HG03135 (cell line): ENCODE measurements around the gene POC5.
A peak's percentile ranks its signal among the peaks of the same experiment; 100 is the strongest.
"Not testable (repeated sequence)": the region's sequence is repeated elsewhere in the genome, so short reads cannot be mapped to it uniquely, and the experiment has no call there.

ENCODE experiments used
- ATAC-seq: cut with Tn5 transposase; IDR thresholded peaks from one replicate; pipeline ENCODE4 v1.9.1; 2021; ENCODE audit warnings: mild to moderate bottlenecking, moderate library complexity; ENCODE audit not compliant: unreplicated experiment

POC5 gene

GRCh38 chr5:75706016-75706415 lies 11.2 kb downstream of the POC5 start:
- ATAC-seq, result no peak

- ATAC-seq, result no peak
Measured at GRCh38 chr5:75701856-75702255, 15.4 kb downstream of the POC5 start.

DNA sequence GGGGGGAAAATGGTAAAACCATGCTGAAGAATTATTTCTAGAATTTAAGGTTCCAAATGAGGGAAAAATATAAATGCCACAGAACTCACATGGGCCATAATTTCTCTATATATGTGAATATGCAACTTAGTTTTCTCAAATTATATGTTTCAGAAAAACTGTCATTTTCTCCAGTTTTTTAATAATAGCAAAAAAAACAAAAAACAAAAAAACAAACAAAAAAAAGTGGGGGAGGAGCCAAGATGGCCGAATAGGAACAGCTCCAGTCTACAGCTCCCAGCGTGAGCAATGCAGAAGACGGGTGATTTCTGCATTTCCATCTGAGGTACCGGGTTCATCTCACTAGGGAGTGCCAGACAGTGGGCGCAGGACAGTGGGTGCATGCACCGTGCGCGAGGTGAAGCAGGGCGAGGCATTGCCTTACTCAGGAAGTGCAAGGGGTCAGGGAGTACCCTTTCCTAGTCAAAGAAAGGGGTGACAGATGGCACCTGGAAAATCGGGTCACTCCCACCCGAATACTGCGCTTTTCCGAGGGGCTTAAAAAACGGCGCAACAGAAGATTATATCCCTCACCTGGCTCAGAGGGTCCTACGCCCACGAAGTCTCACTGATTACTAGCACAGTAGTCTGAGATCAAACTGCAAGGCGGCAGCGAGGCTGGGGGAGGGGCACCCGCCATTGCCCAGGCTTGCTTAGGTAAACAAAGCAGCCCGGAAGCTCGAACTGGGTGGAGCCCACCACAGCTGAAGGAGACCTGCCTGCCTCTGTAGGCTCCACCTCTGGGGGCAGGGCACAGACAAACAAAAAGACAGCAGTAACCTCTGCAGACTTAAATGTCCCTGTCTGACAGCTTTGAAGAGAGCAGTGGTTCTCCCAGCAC lies 21.5 kb downstream of the POC5 start:
- not testable (repeated sequence) for ATAC-seq

DNA sequence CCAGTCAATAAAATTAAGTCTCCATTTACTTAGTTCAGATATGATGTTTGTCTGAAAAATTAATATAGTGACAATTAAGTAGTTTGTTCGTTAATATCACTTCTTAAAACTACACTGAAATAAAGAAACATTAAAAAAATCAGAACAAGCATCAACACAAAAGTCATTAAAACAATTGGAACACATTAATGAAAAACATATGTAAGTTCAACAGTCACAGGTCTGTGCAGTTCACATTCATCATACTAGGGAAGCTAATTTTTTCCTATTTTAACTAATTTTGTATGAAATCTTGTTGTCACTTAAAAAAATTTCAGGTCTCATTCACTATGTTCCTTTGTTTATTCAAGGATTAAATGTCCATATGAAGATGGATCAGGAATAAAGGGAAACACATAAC lies 22.5 kb downstream of the POC5 start:
- no peak for ATAC-seq

DNA sequence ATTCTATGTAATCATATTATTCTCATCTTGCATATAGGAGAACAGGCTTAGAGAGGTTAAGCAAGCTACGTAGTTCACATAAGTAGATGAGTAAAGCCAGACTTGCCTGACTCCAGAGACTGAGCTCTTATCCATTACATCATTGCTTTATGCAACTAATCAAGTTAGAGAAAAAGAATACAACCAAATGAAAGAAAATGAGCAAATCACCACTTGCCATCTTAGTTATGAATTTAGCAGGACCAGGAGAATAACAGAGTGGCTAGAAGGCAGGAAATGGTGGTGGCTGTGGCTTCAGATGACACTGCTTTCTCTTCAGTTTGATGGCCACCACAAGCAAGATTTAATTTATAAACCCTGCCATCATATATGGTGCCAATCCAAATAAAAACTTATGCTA lies 26.6 kb downstream of the POC5 start:
- ATAC-seq, result no peak

- no peak for ATAC-seq
Measured at GRCh38 chr5:75686480-75686879, 30.8 kb downstream of the POC5 start.

DNA sequence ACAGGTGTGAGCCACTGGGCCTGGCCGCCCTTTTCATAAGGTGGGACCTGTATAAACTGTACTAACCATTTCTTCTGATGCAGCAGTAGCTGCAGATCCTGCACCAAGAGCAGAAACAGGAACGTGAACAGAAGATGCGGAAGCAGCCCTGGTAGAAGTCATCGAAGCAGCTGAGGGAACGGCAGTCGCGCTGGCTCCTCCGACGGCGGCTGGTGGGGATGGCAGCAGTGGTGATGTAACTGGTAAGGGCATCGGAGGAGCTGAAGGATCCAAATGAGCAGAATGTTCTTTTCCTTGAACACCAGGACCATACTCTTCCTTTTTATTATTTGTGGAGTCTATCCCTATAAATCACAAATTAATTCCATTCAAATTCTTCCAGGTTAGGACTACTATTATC lies 32.1 kb downstream of the POC5 start:
- ATAC-seq, result no peak

DNA sequence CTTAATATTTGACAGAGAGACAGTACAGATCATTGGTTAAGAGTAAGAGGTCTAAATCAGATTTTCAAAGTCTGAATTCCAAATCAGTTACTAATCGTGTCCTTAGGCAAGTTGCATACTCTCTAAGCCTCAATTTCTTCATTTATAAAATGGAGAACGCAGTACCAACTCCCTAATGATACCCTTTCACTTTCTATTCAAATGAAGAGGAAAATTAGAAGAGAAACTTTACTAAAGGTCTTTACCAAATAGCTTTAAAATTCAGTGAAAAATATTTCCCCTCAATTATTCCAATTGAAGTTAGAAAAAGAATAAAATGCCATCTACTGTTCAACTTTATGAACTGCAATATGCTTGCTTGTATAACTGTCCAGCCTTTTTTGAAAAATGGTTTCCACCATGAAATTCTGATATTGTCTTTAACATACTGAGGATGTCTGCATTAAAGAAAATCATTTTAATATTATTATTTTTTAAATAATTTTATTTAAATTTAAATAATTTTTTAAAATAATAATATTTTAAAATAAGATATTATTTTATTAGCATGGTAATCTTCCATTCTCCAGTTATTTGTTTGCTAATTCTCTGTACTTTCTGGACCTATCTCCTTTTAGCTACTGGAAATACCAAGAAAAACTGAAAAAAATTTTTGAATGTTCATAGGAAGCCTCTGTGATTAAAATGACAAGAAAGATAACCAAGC lies 36.0 kb downstream of the POC5 start:
- no peak for ATAC-seq

- no peak for ATAC-seq
Measured at GRCh38 chr5:75678155-75678554, 39.1 kb downstream of the POC5 start.

GRCh38 chr5:75677607-75678006 lies 39.6 kb downstream of the POC5 start:
- ATAC-seq, result no peak

- ATAC-seq, result no peak
Measured at GRCh38 chr5:75675783-75676182, 41.5 kb downstream of the POC5 start.

DNA sequence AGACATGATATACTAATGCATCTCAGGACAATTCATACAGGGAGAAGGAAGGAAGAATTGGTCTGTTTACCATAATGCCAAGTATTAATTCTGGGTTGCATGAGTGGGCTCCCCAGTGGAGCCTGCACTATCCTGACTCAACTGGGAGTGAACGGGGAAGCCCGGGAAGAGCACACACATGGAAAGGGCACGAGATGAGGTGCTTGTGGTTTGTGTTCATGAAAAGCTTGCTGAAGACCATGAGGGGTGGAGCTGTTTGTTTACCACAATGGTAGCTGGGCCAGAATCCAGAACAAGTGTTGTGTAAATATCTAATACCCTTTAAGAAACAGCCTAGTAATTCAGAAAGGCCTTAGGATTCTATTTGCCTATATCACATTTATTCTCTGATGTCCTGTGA lies 44.6 kb downstream of the POC5 start:
- no peak for ATAC-seq

- ATAC-seq, result no peak
Measured at GRCh38 chr5:75671506-75671905, 45.7 kb downstream of the POC5 start.

DNA sequence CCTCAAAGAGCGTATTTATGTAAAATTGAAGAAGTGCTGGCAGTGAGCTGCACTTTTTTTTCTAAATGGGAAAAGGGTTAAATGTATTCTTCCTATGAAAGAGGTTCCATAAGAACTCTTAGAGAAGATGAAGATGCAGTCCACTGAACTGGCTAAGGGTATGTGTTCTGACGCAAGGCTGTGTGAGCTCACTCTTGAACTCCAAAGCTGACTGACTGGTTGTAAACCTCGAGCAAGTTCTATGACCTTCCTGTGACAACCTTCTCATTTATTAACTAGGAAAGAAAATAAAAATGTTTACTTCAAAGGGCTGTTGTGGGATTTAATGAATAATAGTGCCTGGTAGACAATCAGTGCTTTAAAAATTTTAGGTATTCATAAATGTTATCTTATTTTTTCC lies 46.7 kb downstream of the POC5 start:
- ATAC-seq, result no peak

DNA sequence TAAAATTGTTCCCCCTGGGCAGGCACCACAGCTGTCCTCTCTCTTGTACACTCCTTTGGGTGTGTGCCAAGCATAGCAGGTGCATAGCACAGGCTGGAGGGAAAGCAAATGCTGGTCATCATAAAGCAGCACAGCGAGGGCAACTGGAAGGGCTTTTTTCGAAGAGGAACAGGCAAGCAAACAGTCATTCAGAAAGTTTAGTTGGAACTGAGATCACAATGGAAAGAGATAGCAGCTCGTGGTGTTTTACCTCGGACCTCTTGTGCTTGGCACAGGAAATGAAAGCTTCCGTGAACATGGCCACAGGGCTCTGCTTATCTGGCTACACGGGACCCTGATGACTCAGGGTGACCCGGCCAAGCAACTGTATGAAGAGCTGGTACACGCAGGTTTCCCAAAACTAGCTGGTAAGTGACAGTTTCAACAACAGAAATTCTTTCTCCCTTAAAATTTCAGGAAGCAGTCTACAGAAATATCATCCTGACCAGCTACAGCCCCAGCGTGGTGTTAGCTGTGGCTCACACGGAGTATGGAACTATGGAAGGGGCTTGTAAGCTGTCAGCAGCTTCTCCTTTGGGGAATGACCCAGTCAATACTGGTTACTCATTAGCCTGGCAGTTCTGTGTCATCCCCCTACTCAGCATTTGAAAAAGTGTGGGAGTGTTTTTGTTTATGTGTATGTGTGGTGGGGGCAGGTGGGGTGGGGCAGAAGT lies 48.1 kb downstream of the POC5 start:
- ATAC-seq, result peak; percentile 90

- peak; percentile 4 for ATAC-seq
Measured at GRCh38 chr5:75668445-75668844, 48.8 kb downstream of the POC5 start.

DNA sequence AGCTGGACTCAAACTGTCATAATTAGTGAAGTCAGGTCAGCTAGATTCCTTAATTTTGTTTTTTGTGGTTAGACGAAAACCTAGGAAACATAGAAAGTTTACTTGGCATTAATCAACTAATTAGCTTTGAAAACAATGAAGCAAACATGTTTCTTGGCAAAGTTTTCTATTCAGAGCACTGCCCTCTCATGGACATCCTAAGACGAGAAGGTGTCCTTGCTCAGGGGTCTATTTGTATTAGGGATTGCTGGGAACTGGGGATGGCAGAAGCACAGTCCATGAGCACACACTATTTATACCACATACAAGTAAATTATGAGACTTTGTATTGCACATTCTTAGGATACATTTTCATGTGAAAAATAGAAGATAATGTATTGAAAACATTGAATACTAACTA lies 49.7 kb downstream of the POC5 start:
- ATAC-seq, result no peak

DNA sequence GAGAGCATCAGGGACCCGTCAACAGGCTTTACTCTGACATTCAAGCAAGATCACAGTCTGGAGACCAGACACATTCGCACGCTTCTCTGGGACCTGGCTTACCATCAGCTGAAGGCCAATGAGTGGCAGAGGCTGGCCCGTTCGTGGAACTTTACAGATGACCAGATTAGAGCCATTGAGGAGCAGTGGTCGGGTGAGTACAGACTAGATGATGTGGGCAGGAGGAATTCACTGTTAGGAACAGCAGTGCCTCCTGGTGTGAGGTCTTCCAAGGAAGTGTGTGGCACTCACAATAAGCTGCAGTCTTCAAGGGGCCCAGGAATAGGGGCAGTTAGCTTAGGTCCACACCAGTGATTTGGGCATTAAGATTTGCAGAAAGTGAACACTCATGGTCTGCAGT lies 50.4 kb downstream of the POC5 start:
- no peak for ATAC-seq

DNA sequence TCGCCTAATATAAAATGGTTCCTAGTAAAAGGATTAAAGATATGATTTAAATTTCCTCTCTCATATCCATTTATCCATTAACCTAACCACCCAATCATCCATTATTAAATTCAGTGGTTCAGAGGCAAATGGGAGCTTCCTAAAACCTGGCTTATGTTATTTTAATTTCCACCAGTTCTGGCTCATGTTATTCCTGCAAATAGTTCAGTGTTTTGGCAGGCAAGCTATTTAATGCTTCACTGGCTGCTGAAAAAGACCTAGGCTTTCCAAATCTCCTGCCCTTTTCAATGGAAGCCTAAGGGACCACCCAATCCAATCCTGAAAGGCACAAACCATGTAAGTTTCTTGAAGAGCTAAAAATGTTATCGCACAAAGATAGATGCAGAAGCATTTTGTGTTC lies 52.3 kb downstream of the POC5 start:
- ATAC-seq, result no peak

DNA sequence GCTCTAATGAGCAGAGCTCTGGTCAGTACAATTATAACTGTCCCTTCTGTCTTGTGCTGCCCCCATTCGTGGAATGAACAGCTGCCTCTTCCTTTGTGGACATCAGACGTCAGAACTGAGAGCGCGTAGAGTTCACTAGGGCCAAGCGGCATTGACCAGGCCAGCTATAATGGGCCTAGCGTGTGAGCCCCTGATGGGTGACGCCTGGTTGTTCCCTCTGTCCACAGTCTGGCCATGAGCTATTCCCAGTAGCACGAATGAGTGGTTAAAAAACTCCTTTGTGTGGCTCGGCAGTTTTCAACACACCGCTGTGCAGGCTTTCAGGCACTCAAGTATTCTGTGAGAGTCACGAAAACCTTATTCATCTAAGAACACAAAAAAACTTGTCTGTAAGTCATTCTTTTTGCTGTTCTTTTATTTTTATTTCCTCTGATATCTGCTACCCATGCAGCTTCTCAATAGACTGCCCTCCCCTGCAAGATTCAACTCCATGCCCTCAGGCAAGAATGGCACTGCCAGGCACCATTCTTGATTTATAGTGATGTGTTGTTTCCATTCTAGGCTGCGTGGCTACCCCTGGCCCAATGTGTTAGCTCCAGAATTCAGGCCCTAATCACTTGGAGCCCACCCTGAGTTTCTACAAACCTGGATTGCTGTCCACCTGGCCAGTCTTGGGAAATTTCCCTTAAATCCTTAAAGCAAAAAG lies 53.5 kb downstream of the POC5 start:
- ATAC-seq, result no peak

DNA sequence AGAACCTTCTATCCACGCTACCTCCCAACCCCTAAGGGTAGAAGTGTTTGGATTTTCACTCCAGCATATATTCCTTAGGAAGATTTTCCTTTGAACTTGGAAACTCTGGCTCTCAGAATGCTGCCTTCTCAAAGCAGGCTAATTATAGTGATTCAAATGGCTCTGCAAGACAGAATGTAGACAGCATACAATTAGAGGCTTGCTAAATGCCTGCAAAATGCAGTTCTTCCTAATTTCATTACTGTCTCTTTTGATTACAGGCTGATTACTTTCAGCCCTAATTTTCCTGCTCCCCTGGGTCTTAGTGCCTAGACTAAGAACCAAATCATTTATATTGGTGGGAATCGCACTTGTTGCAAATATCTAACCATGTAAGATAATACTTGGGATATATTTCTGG lies 55.2 kb downstream of the POC5 start:
- ATAC-seq, result no peak
